ENCODE data around the gene ZFP57. TPM values are rescaled to one million over a fixed set of nuclear protein-coding genes. Genes with fewer than 3 reads are reported as not detected.

ZFP57 gene
- polyA plus RNA-seq (2013, experiment 1 of 2; ENCODE audit: insufficient read length) = not detected
- 0.07 TPM for polyA plus RNA-seq (2013, experiment 2 of 2; ENCODE audit: insufficient read length)

DNA sequence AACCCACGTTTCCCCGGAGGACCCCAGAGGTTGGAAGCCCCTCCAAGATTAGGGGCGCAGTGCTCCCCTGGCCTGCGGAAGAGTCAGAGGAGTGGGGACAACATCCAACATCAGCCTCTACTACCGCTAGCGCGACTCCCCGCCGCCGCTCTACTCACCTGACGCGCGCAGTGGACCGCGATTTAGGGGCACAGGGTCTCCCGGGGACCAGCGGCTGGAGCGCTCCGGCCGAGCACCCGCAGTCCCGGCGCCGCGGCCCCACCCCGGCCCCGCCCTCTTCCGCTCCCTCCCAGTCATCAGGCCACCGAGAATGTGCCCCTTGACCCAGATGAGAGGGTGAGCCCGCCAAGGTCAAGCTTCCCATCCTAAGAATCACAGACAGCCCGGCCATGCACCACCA lies at the start of gene ZFP57:
ZFP57 (minus strand) TSS at position 249 of the 400 bp plus-strand sequence. CDS start 4,149 bp downstream, outside the sequence.
- no peak for DNase-seq

DNA sequence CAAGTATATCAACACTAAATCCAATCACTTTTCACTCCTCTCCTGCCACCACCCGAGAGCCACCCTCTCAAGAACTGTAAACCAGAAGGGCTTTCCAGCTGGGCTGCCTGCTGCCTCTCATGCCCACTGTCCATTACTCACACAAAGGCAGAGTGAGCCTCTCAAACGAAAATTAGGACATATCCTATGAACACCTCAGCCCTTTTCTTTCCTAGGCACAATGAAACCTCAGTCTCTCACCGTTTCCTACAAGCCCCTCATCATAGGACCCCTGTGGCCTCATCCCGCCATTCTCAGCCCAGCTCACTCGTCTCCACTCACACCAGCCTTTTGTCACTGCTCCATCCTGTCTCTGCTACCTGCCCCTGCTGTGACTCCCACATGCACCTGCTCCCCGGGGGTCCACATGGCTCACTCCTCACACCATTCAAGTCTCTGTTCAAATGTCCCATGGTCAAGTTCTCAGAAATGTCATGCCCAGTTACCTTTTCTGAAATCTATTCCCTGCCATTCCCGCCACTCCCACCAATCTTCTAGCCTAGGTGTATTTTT lies 49.7 kb upstream of the ZFP57 start:
- DNase-seq = no peak

DNA sequence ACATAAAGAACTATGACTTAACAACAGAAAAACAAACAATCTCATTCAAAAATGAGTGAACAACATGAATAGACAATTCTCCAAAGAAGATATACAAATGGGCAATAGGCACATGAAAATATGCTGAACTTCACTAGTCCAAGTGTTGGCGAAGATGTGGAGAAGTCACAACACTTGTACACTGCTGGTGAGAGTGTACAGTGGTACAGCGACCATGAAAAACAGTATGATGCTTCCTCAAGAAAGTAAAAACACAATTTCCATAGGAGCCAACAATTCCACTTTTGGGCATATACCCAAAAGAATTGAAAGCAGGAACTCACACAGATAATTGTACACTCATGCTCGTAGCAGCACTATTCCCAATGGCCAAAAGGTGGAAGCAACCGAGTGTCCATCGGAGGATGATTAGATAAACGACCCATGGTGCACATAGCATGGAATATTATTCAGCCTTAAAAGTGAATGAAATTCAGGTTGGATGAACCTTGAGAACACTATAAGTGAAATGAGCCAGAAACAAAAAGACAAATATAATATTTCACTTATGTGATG lies 48.9 kb upstream of the ZFP57 start:
- no peak for DNase-seq

DNA sequence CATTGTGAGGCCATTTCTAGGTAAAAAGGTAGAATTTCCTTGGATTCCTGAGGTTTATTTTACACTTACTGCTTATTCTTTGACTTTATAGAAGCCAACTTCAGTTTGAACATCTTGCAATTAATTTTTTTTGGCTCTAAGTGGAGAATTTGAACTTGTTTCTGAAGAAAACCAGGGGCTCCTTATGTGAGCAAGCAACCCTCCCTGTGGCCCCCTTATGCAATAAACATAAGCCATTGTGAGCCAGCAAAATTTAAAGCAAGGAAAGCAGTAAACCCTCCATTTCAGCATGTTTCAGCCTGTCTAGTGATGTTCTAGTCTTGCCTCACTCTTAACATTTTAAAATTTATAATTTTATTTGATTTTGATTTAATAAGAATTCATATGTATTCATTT lies 47.9 kb upstream of the ZFP57 start:
- no peak for DNase-seq

DNA sequence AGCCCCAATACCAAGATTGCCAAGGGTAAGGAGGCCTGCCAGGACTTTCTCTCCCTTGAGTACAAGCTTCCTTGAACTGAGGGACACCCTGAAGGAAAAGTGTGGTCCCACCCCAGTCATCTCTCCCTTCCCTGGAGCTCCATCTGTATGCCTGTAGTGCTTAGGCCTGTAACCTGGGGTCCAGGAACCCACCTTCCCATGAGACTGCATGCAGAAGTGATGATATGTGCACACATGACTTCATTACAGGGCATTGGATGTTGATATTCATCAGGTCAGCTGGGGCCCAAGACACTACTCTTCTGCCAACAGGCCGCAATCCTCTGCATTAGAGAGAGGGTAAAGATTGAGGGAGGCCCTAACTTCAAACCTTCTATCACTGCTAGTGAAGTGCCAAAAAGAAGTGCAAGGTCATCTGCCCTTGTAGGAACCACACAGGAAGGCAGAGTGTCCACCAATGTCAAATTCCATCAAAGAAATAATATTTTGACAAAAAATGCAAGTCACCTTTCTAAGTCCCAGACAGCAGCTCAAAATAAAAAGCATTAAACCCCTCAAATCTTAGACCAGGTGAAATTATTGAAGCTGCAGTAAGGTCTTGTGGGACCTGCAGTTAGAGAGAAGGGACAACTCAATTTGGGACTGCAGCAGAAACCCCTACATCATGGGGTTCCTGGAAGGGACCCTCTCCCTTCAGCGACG lies 47.4 kb upstream of the ZFP57 start:
- no peak for DNase-seq

DNA sequence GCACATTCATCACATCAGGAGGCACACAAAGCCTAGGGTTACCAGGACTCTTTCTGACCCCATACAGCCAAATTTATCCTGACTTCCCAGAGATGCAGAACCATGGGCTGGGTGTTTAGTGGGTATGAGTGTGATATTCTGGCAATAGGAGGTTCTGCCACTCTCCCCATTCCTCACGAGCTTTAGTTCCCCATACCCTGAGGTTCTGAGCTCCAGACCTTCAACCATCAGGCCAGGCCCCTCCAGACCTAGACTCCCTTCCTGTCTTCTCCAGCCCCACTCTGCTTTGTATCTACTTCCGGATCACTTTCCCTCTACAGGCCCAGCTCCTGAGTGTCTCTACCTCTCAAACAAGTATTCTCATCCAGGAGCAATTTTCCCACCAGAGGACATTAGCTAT lies 46.7 kb upstream of the ZFP57 start:
- no peak for DNase-seq

DNA sequence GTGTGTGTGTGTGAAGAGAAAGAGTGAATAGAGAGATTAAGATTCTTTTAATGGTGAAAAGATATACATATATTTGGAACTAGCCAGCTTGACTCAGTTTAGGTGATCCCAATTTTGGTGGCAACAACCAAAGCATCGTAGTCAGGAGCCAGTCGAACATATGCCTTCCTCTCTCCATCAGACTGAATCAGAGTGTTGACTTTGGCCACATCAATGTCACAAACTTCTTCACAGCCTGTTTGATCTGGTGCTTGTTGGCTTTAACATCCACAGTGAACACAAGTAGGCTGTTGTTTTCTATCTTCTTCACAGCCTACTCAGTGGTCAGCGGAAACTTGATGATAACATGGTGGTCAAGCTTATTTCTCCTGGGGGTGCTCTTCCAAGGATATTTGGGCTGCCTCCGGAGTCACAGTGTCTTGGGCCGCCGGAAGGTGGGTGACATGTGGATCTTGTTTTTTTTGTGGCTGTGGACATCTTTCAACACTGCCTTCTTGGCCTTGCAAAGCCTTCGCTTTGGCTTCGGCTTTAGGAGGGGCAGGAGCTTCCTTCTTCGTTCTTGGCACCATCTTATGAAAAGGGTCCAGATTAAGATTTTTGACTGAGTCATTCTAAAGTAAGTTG lies 45.7 kb upstream of the ZFP57 start:
- no peak for DNase-seq

DNA sequence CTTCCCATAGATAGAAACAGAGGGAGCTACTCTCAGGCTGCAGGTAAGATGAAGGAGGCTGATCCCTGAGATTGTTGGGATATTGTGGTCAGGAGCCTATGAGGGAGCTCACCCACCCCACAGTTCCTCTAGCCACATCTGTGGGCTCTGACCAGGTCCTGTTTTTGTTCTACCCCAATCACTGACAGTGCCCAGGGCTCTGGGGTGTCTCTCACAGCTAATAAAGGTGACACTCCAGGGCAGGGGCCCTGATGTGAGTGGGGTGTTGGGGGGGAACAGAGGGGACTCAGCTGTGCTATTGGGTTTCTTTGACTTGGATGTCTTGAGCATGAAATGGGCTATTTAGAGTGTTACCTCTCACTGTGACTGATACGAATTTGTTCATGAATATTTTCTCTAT lies 45.0 kb upstream of the ZFP57 start:
- no peak for DNase-seq

DNA sequence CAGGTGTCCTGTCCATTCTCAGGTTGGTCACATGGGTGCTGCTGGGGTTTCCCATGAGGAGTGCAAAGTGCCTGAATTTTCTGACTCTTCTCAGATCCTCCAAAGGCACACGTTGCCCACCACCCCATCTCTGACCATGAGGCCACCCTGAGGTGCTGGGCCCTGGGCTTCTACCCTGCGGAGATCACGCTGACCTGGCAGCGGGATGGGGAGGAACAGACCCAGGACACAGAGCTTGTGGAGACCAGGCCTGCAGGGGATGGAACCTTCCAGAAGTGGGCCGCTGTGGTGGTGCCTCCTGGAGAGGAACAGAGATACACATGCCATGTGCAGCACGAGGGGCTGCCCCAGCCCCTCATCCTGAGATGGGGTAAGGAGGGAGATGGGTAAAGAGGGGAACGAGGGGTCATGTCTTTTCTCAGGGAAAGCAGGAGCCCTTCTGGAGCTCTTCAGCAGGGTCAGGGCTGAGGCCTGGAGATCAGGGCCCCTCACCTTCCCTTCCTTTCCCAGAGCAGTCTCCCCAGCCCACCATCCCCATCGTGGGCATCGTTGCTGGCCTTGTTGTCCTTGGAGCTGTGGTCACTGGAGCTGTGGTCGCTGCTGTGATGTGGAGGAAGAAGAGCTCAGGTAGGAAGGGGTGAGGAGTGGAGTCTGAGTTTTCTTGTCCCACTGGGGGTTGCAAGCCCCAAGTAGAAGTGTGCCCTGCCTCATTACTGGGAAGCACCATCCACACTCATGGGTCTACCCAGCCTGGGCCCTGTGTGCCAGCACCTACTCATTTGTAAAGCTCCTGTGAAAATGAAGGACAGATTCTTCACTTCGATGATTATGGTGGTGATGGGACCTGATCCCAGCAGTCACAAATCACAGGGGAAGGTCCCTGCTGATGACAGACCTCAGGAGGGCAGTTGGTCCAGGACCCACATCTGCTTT lies 44.3 kb upstream of the ZFP57 start:
- DNase-seq = no peak

DNA sequence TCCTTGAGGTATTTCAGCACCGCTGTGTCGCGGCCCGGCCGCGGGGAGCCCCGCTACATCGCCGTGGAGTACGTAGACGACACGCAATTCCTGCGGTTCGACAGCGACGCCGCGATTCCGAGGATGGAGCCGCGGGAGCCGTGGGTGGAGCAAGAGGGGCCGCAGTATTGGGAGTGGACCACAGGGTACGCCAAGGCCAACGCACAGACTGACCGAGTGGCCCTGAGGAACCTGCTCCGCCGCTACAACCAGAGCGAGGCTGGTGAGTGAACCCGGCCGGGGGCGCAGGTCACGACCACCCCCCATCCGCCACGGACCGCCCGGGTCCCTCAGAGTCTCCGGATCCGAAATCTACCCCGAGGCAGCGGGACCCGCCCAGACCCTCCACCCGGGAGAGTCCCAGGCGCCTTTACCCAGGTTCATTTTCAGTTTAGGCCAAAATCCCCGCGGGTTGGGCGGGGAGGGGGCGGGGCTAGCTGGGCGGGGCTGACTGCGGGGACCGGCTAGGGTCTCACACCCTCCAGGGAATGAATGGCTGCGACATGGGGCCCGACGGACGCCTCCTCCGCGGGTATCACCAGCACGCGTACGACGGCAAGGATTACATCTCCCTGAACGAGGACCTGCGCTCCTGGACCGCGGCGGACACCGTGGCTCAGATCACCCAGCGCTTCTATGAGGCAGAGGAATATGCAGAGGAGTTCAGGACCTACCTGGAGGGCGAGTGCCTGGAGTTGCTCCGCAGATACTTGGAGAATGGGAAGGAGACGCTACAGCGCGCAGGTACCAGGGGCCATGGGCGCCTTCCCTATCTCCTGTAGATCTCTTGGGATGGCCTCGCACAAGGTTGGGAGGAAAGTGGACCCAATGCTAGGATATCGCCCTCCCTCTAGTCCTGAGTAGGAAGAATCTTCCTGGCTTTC lies 43.0 kb upstream of the ZFP57 start:
- no peak for DNase-seq

DNA sequence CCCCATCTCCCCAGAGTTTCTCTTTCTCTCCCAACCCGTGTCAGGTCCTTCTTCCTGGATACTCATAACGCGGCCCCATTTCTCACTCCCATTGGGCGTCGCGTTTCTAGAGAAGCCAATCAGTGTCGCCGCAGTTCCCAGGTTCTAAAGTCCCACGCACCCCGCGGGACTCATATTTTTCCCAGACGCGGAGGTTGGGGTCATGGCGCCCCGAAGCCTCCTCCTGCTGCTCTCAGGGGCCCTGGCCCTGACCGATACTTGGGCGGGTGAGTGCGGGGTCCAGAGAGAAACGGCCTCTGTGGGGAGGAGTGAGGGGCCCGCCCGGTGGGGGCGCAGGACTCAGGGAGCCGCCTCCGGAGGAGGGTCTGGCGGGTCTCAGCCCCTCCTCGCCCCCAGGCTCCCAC lies 42.3 kb upstream of the ZFP57 start, which contains the start of gene HLA-F:
HLA-F (plus strand) TSS at position 173 of the 404 bp plus-strand sequence; CDS start at position 203, 30 bp downstream.
- DNase-seq = peak; percentile 74

DNA sequence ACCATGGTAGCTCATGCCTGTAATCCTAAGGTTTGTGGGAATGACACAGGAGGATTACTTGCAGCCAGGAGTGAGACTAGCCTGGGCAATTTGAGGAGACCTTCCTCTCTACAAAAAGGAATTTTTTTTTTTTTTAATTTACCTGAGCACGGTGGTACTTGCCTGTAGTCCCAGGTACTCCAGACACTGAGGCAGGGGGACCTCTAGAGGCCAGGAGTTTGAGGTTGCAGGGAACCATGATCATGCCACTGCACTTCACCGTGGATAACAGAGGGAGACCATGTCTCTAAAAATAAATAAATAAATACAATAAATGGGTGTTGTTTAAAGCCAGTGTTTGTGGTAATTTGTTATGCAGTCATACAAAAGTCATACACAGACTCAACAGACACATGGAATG lies 39.9 kb upstream of the ZFP57 start:
- DNase-seq = no peak

DNA sequence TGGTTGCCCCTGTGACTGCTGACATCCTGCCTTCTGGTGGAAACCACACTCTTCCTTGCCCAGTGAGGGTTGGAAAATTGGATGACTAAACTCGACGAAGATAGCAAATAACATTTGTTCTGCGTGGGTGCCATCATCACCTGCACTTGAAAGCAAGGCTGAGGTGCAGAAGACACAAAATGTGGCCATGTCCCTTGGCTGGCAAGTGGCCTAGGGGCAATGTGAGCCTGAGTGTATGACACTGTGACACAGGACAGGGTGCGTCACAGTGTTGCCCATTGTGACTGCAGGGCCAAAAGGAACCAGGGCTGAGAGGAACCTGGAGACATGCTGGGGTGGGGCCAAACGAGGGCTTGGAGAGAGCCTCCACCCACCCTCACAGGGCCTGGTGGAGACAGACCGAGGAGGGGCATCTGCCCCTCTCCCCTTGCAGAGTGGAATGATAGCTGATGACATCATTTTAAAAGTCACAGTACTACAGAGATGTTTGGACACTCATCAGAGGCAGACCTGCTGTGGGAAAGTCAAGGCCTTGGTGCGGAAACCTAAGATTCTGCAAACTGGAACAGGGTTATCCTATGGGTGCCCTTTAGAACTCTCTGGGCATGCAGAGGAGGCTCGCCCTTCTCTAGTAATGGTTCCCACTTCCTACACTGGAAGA lies 29.5 kb upstream of the ZFP57 start:
- DNase-seq = no peak

DNA sequence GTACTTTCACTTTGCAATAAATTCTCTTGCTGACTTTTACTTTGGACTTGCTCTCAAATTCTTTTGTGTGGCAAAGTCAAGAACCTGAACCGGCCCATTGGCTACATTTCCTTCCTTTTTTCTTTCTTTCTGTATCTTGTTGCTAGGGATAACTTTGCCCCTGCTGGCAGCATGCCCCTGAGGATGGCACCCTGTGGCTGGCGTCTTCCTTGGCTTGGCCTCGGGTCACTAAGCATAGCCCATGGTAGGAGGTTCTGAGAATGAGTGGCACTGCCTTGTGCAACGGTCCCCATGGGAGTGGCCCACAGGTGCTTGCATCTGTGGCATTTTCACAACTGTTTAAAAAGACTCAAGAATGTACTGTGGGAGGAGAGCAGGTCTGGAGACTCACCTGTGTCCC lies 28.2 kb upstream of the ZFP57 start:
- no peak for DNase-seq

DNA sequence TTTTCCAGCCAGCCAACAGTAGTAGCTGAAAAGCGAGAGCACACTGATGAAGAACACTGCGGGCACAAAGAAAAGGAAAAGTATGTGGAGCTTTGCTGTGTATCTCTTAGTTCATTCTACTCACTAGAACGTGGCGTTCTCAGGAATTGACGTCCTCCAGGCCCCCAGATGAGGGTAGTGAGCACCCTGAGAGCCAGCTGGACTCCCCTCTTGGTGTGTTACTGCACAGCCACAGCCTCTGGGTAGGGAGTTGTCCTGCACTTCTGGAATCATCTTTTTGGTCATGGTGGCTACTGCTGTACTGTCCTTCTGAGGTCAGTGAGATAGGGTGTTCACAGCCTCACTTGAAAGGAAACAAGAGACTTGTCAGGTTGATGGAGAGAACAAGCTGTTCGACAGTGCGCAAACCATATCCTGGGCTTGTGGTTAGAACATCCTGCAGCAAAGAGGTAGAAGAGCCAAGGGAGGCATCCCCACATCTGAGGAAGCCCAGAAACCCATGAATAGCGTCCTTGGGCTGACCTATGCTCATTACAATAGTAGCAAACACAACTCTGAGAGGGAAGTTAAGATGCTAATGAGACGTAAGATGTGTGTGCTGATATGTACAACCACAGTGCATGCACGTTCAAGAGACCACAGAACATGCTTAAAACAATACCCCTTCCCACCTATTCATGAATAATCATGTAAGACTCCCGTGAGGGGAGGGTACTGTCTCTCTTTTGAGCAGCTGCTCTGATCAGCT lies 27.7 kb upstream of the ZFP57 start:
- DNase-seq = no peak

DNA sequence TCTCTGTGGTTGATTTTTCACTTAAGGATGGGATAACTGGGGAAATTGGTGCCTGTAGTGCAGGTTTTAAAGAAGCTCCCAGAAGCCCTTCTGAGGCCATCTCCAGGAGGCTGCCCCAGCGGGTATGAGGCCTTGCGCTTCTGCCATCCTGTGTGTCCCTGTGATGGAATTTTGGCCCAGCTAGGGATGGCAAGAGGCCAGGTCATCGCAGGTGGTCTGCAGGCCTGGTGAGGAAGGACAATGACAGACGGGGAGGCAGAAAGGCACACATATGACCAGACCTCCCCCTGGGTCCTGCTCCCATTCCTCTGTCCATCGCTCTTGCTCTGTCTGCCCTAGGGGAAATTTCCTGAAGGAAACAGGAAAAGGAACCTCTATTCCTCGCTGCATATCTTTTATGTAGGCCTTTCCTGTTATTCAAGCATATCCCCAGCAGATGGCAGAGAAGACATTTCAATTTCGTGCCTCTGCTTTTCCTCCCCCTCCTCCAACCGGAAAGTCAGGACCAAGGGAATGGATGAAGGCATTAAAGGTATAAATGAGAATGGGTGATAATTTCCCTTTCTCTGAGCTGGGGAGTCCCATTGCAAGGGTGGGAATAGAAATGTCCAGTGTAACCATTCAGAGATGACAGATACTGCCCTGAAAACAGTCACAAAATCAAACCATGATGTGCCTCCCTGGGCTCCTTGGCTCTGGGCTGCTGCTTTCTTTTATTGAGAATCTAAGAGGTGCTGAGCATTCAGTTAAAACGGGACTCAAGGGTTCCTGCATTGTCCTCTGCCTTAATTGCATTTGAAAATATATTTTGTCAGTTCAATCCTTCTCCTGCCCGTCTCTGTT lies 24.7 kb upstream of the ZFP57 start:
- DNase-seq = peak; percentile 47

DNA sequence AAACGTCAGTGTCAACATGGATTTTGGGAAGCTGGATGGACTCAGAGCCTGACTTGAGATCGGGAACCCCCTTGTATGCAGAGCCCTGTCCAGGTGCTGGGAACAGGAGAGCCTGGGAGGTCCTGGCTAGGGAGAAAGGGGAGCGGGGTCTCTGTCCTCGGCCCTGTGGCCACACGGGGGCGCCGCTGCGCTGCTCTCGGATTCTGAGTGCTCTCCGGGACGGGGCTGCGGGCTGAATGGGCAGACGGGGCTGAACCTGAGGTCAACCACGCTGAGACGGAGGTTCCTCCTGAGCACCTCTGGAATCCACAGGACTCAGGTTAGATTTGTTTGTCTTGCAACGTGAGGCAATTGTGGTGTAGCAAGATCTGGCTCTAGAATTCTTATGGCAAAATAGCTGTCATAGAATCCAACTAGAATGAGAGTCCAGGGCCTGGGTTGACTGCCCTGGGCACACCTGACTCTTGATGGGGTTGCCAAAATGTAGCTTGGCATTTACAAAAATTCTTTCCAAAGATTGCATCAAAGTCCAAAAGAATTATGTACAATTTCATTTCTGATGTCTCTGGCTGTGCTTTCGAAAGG lies 21.7 kb upstream of the ZFP57 start:
- DNase-seq = peak; percentile 11

Data from fibroblast of skin of back (primary cell).